ENCODE results near the gene HINT2.

HINT2 gene

DNA sequence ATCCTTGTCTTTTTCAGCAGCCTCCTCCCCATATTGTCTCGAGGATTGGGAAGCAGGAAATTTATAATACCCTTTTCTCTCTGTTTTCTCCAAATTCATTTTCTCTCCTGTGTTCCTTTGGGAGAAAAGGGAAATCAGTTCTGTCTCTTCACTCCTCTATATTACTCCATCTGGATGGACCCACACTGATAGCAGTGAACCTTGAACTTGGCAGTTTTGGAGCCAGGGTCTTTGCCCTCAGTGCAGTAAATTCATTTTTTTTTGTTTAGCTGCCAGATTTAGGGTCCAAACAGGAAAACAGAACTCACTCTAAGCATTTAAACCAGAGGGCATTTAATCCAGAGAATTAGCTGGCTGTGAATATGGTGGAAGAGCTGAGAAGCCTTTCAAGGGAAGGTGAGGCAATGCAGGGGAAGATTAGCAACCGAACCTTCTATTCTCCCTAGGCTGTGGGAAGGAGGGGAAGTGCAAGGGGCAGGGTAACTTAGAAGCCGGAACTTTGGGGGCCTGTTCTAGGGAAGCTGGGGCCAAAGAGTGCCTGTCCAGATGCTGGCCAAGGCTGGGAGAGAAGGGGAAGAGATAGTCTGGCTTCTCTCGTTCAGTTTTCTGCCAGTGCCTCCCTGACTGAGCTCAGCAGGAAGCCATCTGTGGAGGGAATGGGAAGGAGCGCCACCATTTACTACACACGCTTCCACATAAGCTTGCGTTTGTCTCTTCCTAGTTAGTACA lies 39.8 kb downstream of the HINT2 start:
- DNase-seq (ENCODE audit: low spot score): no peak

- no peak for DNase-seq (ENCODE audit: low spot score)
These were observed 42.9 kb downstream of the HINT2 start for GRCh38 chr9:35771943-35772342.

DNA sequence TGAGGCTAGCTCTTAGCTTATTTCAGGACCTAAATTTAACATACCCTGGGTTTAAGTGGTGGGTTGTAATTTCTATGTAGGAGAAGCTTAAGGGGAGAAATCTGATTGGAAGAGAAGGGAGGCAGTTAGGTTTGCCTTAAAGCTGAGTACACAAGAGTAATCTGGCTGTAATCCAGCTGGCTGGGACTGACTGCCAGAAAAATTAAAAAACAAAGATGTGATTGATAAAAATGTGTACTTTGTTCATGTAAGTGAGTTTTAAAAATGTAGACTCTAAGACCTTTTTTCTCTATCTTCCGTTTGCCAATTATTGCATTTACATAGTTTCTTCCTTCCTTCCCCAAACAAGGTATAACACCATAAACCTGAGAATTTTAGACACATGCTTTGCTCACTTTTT lies 43.3 kb downstream of the HINT2 start:
- peak; percentile 58 for DNase-seq (ENCODE audit: low spot score)

GRCh38 chr9:35771075-35771433 lies 43.8 kb downstream of the HINT2 start:
- no peak for DNase-seq (ENCODE audit: low spot score)

DNA sequence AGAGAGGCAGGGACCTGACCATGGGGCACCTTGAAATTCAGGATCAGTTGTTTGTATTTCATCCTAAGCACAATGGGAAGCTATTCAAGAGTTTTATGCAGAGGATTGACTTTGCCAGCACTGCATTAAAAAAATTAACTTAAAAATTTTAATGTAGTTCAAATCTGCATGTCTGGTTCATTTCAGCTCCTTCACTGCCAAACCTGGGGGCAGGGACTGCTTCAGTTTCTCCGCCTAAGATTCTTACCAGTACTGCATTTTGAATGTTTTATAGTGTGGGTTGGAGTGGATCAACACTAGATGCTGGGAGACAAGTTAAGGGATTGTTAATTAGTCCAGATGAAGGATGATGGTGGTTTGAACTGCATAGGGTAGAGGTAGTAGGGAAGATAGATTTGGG lies 45.1 kb downstream of the HINT2 start:
- no peak for DNase-seq (ENCODE audit: low spot score)

DNA sequence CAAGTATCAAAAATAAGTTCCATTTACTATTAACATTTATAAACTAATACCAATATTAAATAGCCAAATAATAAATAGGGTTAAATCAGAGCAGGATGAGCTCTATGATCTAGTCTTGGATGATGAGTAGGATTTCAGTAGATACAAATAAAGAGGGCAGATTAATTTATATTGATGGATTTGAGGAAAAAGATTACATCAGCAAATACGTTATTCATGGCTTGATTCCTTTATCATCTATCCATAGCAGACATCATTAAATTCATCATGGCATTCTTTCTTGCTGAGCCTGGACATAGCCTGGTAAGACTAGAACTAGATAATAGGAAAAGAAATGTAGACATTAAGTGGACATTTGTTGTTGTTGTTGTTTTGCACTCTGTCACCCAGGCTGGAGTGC lies 47.4 kb downstream of the HINT2 start:
- DNase-seq (ENCODE audit: low spot score): no peak

- no peak for DNase-seq (ENCODE audit: low spot score)
These were observed 47.8 kb downstream of the HINT2 start for GRCh38 chr9:35766997-35767396.

DNA sequence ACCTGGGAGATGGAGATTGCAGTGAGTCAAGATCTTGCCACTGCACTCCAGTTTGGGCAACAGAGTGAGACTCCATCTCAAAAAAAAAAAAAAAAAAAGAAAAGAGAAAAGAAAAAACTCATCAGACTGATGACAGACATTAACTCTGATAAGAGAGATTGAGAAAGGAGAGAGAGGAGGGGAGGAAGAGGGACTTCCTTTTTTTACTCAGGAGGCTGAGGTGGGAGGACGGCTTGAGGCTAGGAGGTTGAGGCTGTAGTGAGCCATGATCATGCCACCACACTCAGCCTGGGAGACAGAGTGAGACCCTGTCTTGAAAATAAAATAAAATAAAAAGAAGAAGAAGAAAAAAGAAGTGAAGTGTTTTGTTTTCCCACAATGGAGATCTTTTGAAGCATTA lies 51.0 kb downstream of the HINT2 start:
- no peak for DNase-seq (ENCODE audit: low spot score)

DNA sequence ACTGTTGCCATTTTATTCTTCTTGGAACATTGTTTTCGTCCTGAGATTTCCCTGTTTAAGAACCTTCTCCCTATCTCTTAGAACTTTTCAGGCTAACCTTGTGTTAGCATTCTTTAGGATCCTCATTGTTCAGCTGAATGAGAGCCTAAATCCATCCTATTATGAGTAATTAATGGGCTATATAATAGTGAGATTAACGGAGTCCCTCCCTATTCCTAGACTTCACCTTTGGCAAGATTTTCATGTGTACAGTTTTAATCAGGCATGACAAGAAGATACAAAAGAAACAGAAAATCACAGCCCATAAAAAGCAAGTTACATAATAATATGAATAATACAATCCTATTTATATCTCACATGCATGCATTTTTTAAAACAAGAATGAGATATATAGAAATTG lies 51.7 kb downstream of the HINT2 start:
- no peak for DNase-seq (ENCODE audit: low spot score)
